Tibial artery (tissue), 4 donors: ENCODE results near the gene SSNA1.

Experiments
- DNase-seq, 2 donors: peaks; one replicate each; pipeline ENCODE4 v3.0.0-alpha.2; 2019
- H3K27ac ChIP-seq, 2 donors: fragments of 200-600 bp; sonication (generic) in 1 of 2; 1 replicate in 1 of 2; 2 replicates in 1 of 2; pipeline ENCODE4 v1.5.1; 2018 to 2019; ENCODE audit warnings: mild to moderate bottlenecking in 1 of 2
- H3K27me3 ChIP-seq, 2 donors: fragments of 200-600 bp; sonication (generic) in 1 of 2; one replicate each; pipeline versions ENCODE4 v1.5.1 to v1.6.0; 2016 to 2019
- H3K36me3 ChIP-seq, 3 donors: fragments of 200-600 bp; sonication (generic) in 2 of 3; one replicate each; pipeline ENCODE4 v1.5.1; 2016 to 2019; ENCODE audit warnings: mild to moderate bottlenecking in 2 of 3
- H3K4me1 ChIP-seq, 4 donors: fragments of 200-600 bp; sonication (generic) in 2 of 4; 1 replicate in 3 of 4; 2 replicates in 1 of 4; pipeline ENCODE4 v1.5.1; 2016 to 2019
- H3K4me3 ChIP-seq, 2 donors: fragments of 200-600 bp; sonication (generic) in 1 of 2; 1 replicate in 1 of 2; 2 replicates in 1 of 2; pipeline ENCODE4 v1.5.1; 2018 to 2019; ENCODE audit warnings: mild to moderate bottlenecking in 2 of 2
- H3K9me3 ChIP-seq, 3 donors: fragments of 200-600 bp; sonication (generic) in 1 of 3; one replicate each; pipeline ENCODE4 v1.5.1; 2016 to 2019
- intact Hi-C: fragments of 100-400 bp; cut with DNase I; formaldehyde crosslinking; loops from one replicate; pipeline ENCODE4 v1.15.0; 2023; ENCODE audit warnings: low total_unique reads
- TF ChIP-seq, protein P1 (sequence below), 2 experiments: fragments of 200-600 bp in 1 of 2; fragments of 450-650 bp in 1 of 2; IDR thresholded peaks; one replicate each; pipeline ENCODE4 v1.5.1; 2017 to 2019; ENCODE audit warnings: antibody characterized with exemption in 2 of 2, mild to moderate bottlenecking in 1 of 2, moderate library complexity in 1 of 2

The SSNA1 gene

DNA sequence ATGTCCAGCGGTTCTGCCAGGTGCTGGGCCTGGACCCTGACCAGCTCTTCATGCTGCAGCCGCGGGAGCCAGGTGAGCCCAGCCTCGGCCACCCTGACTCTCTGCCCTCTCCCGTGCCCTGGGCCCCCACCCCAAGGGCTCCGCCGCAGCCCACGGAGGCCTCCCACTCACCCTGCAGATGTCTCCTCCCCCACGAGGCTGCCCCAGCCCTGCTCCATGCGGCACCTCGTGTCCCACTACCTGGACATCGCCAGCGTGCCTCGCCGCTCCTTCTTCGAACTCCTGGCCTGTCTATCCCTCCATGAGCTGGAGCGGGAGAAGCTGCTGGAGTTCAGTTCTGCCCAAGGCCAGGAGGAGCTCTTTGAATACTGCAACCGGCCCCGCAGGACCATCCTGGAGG is 26.1 kb downstream of the SSNA1 start:
- H3K27me3 ChIP-seq, result no peaks in the 10 kb centered on the region
- H3K4me3 ChIP-seq, result no peak overlapping the region
- no peak overlapping the region for H3K27ac ChIP-seq
- H3K9me3 ChIP-seq, result no peaks in the 10 kb centered on the region
- H3K36me3 ChIP-seq, result peaks cover 0 to 34% (median 0%) of the 10 kb centered on the region in 3 donors
- TF ChIP-seq, protein P1, sequence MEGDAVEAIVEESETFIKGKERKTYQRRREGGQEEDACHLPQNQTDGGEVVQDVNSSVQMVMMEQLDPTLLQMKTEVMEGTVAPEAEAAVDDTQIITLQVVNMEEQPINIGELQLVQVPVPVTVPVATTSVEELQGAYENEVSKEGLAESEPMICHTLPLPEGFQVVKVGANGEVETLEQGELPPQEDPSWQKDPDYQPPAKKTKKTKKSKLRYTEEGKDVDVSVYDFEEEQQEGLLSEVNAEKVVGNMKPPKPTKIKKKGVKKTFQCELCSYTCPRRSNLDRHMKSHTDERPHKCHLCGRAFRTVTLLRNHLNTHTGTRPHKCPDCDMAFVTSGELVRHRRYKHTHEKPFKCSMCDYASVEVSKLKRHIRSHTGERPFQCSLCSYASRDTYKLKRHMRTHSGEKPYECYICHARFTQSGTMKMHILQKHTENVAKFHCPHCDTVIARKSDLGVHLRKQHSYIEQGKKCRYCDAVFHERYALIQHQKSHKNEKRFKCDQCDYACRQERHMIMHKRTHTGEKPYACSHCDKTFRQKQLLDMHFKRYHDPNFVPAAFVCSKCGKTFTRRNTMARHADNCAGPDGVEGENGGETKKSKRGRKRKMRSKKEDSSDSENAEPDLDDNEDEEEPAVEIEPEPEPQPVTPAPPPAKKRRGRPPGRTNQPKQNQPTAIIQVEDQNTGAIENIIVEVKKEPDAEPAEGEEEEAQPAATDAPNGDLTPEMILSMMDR (IDR thresholded peaks at IDR 0.05), result no peak
- DNase-seq, result no peak
- peaks cover 0 to 24% (median 11%) of the 10 kb centered on the region in 4 donors for H3K4me1 ChIP-seq
- intact Hi-C loops, result no loop called here

DNA sequence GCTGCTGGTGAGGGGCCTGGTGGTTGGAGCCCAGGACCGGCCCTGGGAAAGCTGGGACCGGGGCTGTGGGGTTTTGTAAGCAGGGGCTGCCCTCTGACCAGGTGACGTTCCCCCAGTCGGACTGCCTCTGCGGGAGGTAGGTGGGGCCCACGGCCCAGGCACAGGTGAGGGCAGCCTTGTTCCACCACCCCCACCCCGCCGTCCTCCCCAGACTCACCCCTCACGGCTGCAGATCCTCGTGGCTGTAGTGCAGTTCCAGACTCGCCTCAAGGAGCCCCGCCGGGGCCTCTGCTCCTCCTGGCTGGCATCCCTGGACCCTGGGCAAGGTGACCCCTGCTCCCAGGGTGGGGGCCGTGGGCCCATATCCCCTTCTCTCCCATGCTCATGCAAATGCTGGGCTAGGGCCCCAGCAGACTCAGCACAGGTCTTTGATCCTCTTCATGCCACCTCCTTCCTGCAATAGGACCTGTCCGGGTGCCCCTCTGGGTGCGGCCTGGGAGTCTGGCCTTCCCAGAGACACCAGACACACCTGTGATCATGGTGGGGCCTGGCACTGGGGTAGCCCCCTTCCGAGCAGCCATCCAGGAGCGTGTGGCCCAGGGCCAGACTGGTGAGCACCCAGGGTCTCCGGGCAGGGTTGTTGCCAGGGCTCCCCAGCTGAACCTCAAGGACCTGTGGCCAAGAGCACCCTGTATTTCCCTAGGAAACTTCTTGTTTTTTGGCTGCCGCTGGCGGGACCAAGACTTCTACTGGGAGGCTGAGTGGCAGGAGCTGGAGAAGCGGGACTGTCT is 26.9 kb downstream of the SSNA1 start:
- peaks cover 0 to 28% (median 0%) of the 10 kb centered on the region in 3 donors for H3K36me3 ChIP-seq
- no peaks in the 10 kb centered on the region for H3K9me3 ChIP-seq
- TF ChIP-seq, protein P1 (IDR thresholded peaks at IDR 0.05), result no peak
- no peak overlapping the region for H3K4me3 ChIP-seq
- no peak overlapping the region for H3K27ac ChIP-seq
- peaks cover 0 to 24% (median 11%) of the 10 kb centered on the region in 4 donors for H3K4me1 ChIP-seq
- intact Hi-C loops, result no loop called here
- no peak for DNase-seq
- H3K27me3 ChIP-seq, result no peaks in the 10 kb centered on the region

DNA sequence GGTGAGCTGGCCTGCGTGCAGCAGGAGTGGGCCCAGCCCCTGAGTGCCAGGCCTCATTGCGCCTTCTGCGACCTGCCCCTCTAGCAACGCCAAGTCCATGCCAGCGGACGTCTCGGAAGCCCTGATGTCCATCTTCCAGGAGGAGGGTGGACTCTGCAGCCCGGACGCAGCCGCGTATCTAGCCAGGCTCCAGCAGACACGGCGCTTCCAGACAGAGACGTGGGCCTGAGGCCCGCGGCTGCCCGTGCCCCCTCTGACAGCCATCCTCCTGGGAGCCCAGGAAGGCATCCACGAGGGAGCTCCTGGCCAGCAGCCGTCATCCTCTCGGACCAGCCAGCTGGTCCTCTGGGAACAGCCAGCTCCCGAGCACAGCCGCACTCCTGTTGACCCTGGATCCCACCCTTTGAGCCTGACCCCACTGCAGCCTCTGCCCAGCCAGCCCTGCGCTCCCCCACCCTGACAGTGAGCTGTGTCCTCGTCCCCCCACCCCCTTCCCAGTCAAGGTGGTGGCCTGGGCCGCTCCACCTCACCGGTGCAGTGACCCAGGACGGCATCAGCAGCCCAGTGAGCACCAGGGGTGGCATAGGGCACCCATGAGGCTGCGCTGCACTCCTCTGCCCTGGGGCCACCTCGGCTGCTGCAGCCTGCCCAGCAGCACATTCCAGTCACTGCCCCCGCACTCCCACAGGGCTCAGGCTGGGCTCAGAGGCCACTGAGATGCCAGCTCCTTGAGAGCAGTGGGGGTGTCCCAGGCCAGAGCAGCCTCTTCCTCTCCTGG is 27.9 kb downstream of the SSNA1 start:
- DNase-seq, result no peak
- Histone ChIP-seq H3K36me3 (peaks cover 0 to 24% (median 0%) of the 10 kb centered on the region in 3 donors), H3K4me3 (no peak overlapping the region), H3K27ac (no peak overlapping the region), H3K9me3 (no peaks in the 10 kb centered on the region), H3K4me1 (peaks cover 0 to 28% (median 13%) of the 10 kb centered on the region in 4 donors), H3K27me3 (peaks cover 0 to 4% of the 10 kb centered on the region in 2 donors)
- TF ChIP-seq, protein P1 (IDR thresholded peaks at IDR 0.05), result no peak
- intact Hi-C loops, result no loop called here

DNA sequence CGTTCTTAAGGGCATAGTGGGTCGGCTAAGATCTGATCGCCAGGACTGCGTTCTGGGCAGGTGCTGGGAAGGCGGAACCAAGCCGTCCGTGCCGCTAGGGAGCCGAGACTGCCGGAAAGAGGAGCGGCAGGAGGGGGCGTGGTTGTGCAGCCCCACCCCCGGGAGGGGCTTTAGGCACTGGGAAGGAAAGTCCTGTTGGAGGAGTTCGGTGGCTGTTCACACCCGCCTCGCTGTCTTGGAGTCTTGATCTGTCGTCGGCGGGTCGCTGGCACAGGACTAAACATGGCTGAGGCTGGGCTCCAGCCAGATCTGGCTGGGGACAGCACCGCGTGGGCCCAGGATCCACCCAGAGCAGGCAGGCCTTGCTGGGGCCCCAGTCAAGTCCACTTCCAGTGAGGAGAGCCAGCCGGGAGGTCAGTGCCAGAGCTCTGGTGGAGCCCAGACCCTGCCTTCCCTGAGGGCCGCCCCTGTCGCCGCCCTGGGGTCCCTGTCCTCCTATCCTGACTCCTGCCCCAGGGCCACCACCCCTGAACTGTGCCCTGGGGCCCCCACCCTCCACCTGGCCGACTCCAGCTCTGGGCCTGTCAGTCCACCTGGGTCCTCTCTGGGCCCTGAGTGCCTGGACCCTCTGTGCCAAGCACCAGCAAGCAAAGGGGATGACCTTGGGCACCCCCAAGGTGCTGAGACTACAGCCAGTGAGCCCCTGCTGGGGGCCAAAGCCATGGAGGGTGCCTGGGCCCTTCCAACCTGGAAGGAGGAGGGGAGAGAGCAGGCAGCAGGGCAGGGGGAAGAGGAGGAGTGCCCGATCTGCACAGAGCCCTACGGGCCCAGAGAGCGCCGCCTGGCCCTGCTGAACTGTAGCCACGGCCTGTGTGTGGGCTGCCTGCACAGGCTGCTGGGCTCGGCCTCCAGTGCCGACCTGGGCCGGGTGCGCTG is 29.1 kb downstream of the SSNA1 start:
- Histone ChIP-seq H3K4me3 (peak overlapping the region; percentile 21 to 42), H3K27ac (peak overlapping the region; percentile 20 to 53), H3K36me3 (peaks cover 0 to 24% (median 0%) of the 10 kb centered on the region in 3 donors), H3K27me3 (peaks cover 0 to 8% of the 10 kb centered on the region in 2 donors), H3K4me1 (peaks cover 0 to 35% (median 21%) of the 10 kb centered on the region in 4 donors), H3K9me3 (no peaks in the 10 kb centered on the region)
- TF ChIP-seq, protein P1 (IDR thresholded peaks at IDR 0.05), result no peak
- intact Hi-C loops, result no loop called here
- peak; percentile 60 to 80 for DNase-seq

DNA sequence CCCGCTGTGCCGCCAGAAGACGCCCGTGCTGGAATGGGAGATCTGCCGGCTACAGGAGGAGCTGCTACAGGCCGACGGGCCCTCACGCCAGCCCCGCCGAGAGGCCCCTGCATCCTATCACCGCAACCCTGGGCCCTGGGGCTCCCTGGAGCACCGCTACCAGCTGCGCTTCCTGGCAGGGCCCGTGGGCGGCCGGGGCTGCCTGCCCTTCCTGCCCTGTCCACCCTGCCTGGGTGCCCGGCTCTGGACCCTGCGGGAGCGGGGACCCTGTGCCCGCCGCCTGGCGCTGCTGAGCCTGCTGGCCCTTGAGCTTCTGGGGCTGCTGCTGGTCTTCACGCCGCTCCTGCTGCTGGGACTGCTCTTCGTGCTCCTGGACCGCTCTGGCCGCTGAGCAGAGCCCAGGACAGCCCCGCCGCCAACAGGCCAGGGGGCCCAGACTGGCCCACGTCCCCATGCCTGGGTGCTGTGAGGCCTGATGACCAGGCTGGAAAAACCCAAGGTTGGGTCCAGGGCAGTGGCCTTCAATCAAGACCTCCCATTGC is 29.8 kb downstream of the SSNA1 start:
- Histone ChIP-seq H3K4me1 (peaks cover 0 to 40% (median 26%) of the 10 kb centered on the region in 4 donors), H3K27ac (no peak overlapping the region), H3K9me3 (no peaks in the 10 kb centered on the region), H3K36me3 (peaks cover 0 to 24% (median 0%) of the 10 kb centered on the region in 3 donors), H3K4me3 (no peak overlapping the region), H3K27me3 (peaks cover 0 to 8% of the 10 kb centered on the region in 2 donors)
- TF ChIP-seq, protein P1 (IDR thresholded peaks at IDR 0.05), result no peak
- intact Hi-C loops, result no loop called here
- no peak for DNase-seq
